HG03354 (cell line): Measurements from ENCODE around the gene RNF39.
"Not testable (repeated sequence)": the region's sequence is repeated elsewhere in the genome, so short reads cannot be mapped to it uniquely, and the experiment has no call there.

Source experiments
- ATAC-seq: cut with Tn5 transposase; IDR thresholded peaks from one replicate; pipeline ENCODE4 v1.9.1; 2021; ENCODE audit warnings: mild to moderate bottlenecking; ENCODE audit not compliant: unreplicated experiment, poor library complexity, severe bottlenecking

The RNF39 gene

DNA sequence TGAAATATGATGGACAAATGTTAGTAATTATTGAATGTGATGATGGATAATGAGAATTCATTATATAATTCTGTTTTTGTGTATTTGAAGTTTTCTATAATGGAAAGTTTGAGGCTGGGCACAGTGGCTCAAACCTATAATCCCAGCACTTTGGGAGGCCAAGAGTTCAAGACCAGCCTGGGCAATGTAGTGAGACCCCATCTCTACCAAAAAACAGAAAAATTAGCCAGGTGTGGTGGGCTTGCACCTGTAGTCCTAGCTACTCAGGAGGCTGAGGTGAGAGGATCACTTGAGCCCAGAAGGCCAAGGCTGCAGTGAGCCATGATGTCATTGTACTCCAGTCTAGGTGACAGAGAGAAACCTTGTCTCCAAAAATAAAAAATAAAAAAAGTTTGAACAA is 52.9 kb downstream of the RNF39 start:
- ATAC-seq: not testable (repeated sequence)

- ATAC-seq: no peak
These were observed 53.4 kb downstream of the RNF39 start for GRCh38 chr6:30022189-30022588.

- ATAC-seq: no peak
These were observed 54.9 kb downstream of the RNF39 start for GRCh38 chr6:30020626-30021025.
